ENCODE data around the gene DYRK1A.

- TF ChIP-seq EP300 (IDR thresholded peaks at IDR 0.05) (no peak), CTCF (IDR thresholded peaks at IDR 0.05) (no peak)
Observed at GRCh38 chr21:37474342-37474741, 107.8 kb downstream of the DYRK1A start.

Data from esophagus muscularis mucosa (tissue), 3 donors.